Lower leg skin (tissue), 4 donors: ENCODE measurements around the gene CFAP107. TPM values are rescaled to one million over a fixed set of nuclear protein-coding genes. Genes with fewer than 3 reads are reported as not detected.

Experiments used
- DNase-seq, 2 donors: peaks; one replicate each; pipeline ENCODE4 v3.0.0-alpha.2; 2019; ENCODE audit warnings: low spot score in 2 of 2
- H3K4me3 ChIP-seq: fragments of 200-600 bp; sonication (generic); 2 replicates; pipeline ENCODE4 v1.5.1; 2017; ENCODE audit warnings: mild to moderate bottlenecking, low read depth; ENCODE audit not compliant: poor library complexity, severe bottlenecking
- CTCF ChIP-seq, 3 donors: fragments of 450-650 bp; IDR thresholded peaks; one replicate each; pipeline ENCODE4 v1.5.1; 2016; ENCODE audit warnings: antibody characterized with exemption in 3 of 3, mild to moderate bottlenecking in 3 of 3, moderate library complexity in 2 of 3
- POLR2A ChIP-seq, 2 donors: fragments of 450-650 bp; IDR thresholded peaks; one replicate each; pipeline ENCODE4 v1.6.1; 2016 to 2017; ENCODE audit warnings: antibody characterized with exemption in 2 of 2, mild to moderate bottlenecking in 1 of 2, moderate library complexity in 1 of 2
- WGBS, 2 donors: methylation state at CpG; one replicate each; pipeline ENCODE4 v1.1.5; 2018; 5-methylcytosine and 5-hydroxymethylcytosine counted together
- intact Hi-C: fragments of 100-400 bp; cut with DNase I; formaldehyde crosslinking; loops from one replicate; pipeline ENCODE4 v1.15.0; 2023; ENCODE audit warnings: low total_unique reads
- total RNA-seq, 4 donors: library from RNA; depleted of rRNA; stranded (reverse); fragments of >200 nt; gene quantifications; one replicate each; pipeline ENCODE4 v1.1.0, GENCODE V29; 2016

The CFAP107 gene
- under 1 TPM in 2 of 4 donors, not detected in 2; 0.13 to 0.27 TPM for total RNA-seq

DNA sequence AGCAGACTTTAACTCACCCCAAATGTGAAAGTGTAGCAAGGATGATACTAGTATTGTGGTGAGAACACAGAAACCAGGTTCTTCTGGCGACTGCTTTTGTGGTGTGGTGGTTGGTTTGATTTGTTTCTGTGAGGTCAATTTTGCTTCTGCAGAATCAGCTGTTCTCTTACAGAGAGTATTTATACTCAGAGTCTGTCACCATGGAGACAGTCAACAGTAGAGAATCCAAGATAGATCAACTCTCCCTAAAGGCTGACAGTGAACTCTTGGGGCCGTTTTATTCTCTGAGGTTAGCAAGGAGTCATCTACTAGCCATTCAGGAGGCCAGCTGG is at the start of gene CFAP107:
Gene CFAP107, plus strand, starts transcription at position 209 of the 332 bp plus-strand sequence. CDS start 231 bp downstream, outside the sequence.
- WGBS, 2 donors, result 18 to 27% methylated on average over 2 of the region's 2 CpGs

DNA sequence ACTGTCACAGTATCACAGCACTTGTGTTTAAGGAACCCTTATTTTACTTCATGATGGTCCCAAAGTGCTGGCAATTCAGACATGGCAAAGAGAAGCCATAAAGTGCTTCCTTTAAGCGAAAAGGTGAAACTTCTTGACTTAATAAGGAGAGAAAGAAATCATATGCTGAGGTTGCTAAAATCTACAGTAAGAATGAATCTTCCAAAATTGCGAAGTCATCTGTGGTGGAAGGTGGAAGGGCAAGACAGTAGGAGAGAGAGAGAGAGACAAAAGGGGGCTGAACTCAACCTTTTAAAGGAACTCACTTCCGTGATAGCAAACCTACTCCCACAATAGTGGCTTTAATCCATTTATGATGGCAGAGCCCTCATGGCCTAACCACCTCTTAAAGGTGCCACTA is 49.3 kb upstream of the CFAP107 start:
- 83 to 88% methylated on average over 3 of the region's 3 CpGs for WGBS, 2 donors
- no peak for TF ChIP-seq POLR2A (IDR thresholded peaks at IDR 0.05)
- TF ChIP-seq CTCF (IDR thresholded peaks at IDR 0.05), result no peak

More for the DNA sequence above, at the start of gene CFAP107:
- H3K4me3 ChIP-seq, result no peak within 1 kb of the TSS
- intact Hi-C loops, result no loop called here
- TF ChIP-seq CTCF (IDR thresholded peaks at IDR 0.05) (no peak), POLR2A (IDR thresholded peaks at IDR 0.05) (no peak)
- DNase-seq, result no peak

GRCh38 chr1:12697397-12697796 is 48.6 kb upstream of the CFAP107 start:
- TF ChIP-seq POLR2A (IDR thresholded peaks at IDR 0.05), result no peak

More for the DNA sequence above, 49.3 kb upstream of the CFAP107 start:
- DNase-seq, result no peak
- H3K4me3 ChIP-seq, result no peak overlapping the region
- intact Hi-C loops, result no loop called here

GRCh38 chr1:12703821-12704451 is 42.1 kb upstream of the CFAP107 start:
- intact Hi-C loops, result no loop called here
- 60 to 64% methylated on average over 6 of the region's 6 CpGs for WGBS, 2 donors
- H3K4me3 ChIP-seq, result no peak overlapping the region
- no peak for DNase-seq
- TF ChIP-seq POLR2A (IDR thresholded peaks at IDR 0.05) (no peak), CTCF (IDR thresholded peaks at IDR 0.05) (no peak)

More at GRCh38 chr1:12697397-12697796, 48.6 kb upstream of the CFAP107 start:
- no peak overlapping the region for H3K4me3 ChIP-seq
- intact Hi-C loops, result no loop called here
- 67 to 68% methylated on average over 3 of the region's 3 CpGs for WGBS, 2 donors
- DNase-seq, result no peak

- no peak overlapping the region for H3K4me3 ChIP-seq
- 85% methylated on average over 3 of the region's 3 CpGs for WGBS, 2 donors
- intact Hi-C loops, result no loop called here
- no peak for DNase-seq
- TF ChIP-seq POLR2A (IDR thresholded peaks at IDR 0.05) (no peak), CTCF (IDR thresholded peaks at IDR 0.05) (no peak)
Observed at GRCh38 chr1:12706061-12706460, 39.9 kb upstream of the CFAP107 start.

- no peak for TF ChIP-seq CTCF (IDR thresholded peaks at IDR 0.05)
- no peak for TF ChIP-seq POLR2A (IDR thresholded peaks at IDR 0.05)
- H3K4me3 ChIP-seq, result no peak overlapping the region
- intact Hi-C loops, result no loop called here
- 65 to 69% methylated on average over 4 of the region's 4 CpGs for WGBS, 2 donors
- DNase-seq, result no peak
Observed at GRCh38 chr1:12708396-12709090, 37.5 kb upstream of the CFAP107 start.
